Ishikawa (cell line): ENCODE measurements around the gene RPL35.

ENCODE experiments used
- CEBPB ChIP-seq: IDR thresholded peaks from 2 replicates; pipeline ENCODE4 v1.6.1; 2012
- CREB1 ChIP-seq: IDR thresholded peaks from 2 replicates; pipeline ENCODE4 v1.6.1; 2012; ENCODE audit warnings: low read depth
- EGR1 ChIP-seq: IDR thresholded peaks from 2 replicates; pipeline ENCODE4 v1.6.1; 2012
- EP300 ChIP-seq: IDR thresholded peaks from 2 replicates; pipeline ENCODE4 v1.6.1; 2012; ENCODE audit warnings: borderline replicate concordance
- FOXM1 ChIP-seq: IDR thresholded peaks from 2 replicates; pipeline ENCODE4 v1.6.1; 2012; ENCODE audit warnings: low read depth, borderline replicate concordance
- NFIC ChIP-seq: IDR thresholded peaks from 2 replicates; pipeline ENCODE4 v1.6.1; 2012
- RAD21 ChIP-seq: IDR thresholded peaks from 2 replicates; pipeline ENCODE4 v1.6.1; 2012; ENCODE audit warnings: low read depth
- TAF1 ChIP-seq: IDR thresholded peaks from 2 replicates; pipeline ENCODE4 v1.6.1; 2012; ENCODE audit warnings: low read depth, mild to moderate bottlenecking
- TCF12 ChIP-seq: IDR thresholded peaks from 2 replicates; pipeline ENCODE4 v1.6.1; 2012; ENCODE audit warnings: low read depth
- TEAD4 ChIP-seq: IDR thresholded peaks from 2 replicates; pipeline ENCODE4 v1.6.1; 2012
- YY1 ChIP-seq: IDR thresholded peaks from 2 replicates; pipeline ENCODE4 v1.6.1; 2012; ENCODE audit warnings: low read depth
- ZBTB7A ChIP-seq: IDR thresholded peaks from 2 replicates; pipeline ENCODE4 v1.6.1; 2012; ENCODE audit warnings: low read depth
- TF ChIP-seq, protein P1 (sequence below): IDR thresholded peaks from 2 replicates; pipeline ENCODE4 v1.6.1; 2012; ENCODE audit warnings: low read depth, mild to moderate bottlenecking
- TF ChIP-seq, protein P2 (sequence below): IDR thresholded peaks from 2 replicates; pipeline ENCODE4 v1.6.1; 2012
- TF ChIP-seq, protein P3 (sequence below): IDR thresholded peaks from 2 replicates; pipeline ENCODE4 v1.6.1; 2012

RPL35 gene

DNA sequence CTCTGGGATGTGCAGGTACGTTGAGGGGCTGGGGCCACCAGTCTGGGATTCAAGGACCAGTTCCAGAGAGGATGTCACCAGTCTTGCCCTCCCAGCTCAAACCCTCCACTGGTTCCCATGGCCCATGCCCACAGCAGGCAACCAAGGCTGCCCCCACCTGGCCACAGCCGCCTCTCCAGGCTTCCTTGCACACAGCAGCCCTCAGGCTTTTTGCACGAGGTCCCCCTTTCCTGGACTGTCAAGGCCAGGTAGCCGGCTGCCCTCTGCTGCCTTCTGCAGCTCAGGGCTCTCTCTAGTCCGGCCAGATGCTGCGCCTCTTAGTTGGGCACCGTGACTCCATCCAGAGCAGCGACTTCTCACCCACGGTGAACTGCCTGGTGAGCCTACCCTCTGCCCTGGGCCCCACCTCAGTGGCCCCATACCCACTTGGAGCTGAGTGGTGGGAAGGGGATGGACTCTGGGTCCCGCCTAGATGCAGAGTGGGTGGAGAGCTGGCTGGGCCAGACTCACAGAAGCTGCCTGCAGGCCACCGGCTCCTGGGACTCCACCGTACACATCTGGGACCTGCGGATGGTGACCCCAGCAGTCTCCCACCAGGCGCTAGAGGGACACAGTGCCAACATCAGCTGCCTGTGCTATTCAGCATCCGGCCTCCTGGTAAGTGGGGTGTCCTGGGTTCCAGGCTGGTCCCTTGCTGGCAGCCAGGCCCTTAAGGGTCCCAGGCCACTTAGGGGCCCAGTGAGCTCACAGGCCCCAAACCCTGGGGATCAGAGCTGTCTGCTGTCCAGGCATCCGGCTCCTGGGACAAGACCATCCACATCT lies 5.6 kb downstream of the RPL35 start:
- TF ChIP-seq EP300: peak; percentile 26; the same call in 1 of the 2 replicates
- TF ChIP-seq YY1: no peak
- peak; percentile 33; the same call in 1 of the 2 replicates for TF ChIP-seq RAD21

DNA sequence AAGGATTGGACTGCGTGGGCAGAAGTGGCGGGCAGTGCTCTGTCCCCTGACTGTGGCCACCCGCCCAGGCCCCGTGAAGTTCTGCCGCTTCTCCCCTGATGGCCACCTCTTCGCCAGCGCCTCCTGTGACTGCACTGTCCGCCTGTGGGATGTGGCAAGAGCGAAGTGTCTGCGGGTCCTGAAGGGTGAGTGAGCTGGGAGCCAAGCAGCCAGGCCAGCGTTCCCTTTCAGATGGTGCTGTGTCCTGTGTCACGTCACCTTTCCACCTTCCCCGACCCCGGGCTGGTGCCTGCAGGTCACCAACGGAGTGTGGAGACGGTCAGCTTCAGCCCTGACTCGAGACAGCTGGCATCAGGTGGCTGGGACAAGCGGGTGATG lies 6.2 kb downstream of the RPL35 start:
- TF ChIP-seq TCF12 (no peak), NFIC (no peak), EGR1 (no peak)
- TF ChIP-seq, protein P1, sequence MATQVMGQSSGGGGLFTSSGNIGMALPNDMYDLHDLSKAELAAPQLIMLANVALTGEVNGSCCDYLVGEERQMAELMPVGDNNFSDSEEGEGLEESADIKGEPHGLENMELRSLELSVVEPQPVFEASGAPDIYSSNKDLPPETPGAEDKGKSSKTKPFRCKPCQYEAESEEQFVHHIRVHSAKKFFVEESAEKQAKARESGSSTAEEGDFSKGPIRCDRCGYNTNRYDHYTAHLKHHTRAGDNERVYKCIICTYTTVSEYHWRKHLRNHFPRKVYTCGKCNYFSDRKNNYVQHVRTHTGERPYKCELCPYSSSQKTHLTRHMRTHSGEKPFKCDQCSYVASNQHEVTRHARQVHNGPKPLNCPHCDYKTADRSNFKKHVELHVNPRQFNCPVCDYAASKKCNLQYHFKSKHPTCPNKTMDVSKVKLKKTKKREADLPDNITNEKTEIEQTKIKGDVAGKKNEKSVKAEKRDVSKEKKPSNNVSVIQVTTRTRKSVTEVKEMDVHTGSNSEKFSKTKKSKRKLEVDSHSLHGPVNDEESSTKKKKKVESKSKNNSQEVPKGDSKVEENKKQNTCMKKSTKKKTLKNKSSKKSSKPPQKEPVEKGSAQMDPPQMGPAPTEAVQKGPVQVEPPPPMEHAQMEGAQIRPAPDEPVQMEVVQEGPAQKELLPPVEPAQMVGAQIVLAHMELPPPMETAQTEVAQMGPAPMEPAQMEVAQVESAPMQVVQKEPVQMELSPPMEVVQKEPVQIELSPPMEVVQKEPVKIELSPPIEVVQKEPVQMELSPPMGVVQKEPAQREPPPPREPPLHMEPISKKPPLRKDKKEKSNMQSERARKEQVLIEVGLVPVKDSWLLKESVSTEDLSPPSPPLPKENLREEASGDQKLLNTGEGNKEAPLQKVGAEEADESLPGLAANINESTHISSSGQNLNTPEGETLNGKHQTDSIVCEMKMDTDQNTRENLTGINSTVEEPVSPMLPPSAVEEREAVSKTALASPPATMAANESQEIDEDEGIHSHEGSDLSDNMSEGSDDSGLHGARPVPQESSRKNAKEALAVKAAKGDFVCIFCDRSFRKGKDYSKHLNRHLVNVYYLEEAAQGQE: no peak

DNA sequence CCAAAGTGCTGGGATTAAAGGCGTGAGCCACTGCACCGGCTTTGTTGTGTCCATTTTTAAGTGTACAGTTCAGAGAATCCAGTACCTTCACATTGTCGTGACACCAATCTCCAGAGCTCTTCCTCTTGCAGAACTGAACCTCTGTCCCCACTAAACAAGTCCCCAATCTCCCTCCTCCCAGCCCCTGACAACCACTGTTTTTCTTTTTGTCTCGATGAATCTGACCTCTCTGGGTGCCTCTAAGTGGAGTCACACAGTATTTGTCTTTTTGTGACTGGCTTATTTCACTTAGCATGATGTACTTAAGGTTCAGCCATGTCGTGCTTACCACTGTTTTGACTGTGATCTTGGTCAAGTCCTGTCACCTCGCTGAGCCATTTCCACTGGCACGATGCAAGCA lies 6.9 kb downstream of the RPL35 start:
- no peak for TF ChIP-seq FOXM1

DNA sequence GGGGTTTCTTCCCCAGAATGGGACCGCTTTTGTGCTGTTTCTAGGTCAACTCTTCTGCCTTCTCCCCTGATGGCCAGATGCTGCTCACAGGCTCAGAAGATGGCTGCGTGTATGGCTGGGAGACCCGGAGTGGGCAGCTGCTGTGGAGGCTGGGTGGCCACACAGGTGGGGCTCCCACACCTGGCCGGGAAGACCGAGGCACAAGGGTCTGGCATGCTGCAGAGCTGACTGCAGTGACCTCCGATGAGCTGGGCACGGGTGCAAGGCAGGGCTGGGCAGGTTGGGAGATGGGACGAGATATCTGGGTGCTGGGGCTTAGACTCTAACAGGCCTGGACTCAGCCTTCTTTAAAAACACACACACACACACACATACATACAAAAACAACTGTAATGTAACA lies 7.6 kb downstream of the RPL35 start:
- TF ChIP-seq, protein P2, sequence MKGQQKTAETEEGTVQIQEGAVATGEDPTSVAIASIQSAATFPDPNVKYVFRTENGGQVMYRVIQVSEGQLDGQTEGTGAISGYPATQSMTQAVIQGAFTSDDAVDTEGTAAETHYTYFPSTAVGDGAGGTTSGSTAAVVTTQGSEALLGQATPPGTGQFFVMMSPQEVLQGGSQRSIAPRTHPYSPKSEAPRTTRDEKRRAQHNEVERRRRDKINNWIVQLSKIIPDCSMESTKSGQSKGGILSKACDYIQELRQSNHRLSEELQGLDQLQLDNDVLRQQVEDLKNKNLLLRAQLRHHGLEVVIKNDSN: no peak
- no peak for TF ChIP-seq TCF12
- TF ChIP-seq, protein P1: no peak
- TF ChIP-seq FOXM1: no peak
- no peak for TF ChIP-seq EP300
- TF ChIP-seq, protein P3, sequence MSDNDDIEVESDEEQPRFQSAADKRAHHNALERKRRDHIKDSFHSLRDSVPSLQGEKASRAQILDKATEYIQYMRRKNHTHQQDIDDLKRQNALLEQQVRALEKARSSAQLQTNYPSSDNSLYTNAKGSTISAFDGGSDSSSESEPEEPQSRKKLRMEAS: no peak

DNA sequence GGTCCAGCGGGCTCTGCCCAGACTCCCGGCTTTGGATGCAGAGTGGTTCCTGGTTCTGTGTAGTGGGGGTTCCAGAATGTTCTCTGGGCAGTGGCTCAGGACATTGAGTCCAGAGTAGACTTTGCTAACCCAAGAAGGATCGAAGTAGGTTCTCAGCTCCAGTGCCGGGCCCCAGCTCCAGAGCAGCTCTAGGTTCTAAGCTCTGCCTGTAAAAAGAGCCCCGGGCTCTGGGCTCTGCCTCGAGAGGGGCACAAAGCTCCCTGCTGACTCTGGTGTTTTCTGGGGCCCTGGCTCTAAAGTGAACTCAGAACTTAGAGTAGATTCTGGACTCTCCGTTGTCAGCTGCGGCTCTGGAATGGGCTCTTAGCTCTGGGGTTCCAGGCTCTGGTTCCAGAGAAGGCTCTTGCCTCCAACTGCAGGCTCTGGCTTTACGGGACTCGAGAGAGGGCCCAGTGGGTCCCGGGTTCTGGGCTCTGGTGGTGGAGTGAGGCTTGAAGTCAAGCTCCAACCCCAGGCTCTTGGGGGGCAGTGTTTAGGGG lies 8.1 kb downstream of the RPL35 start:
- TF ChIP-seq TAF1 (no peak), YY1 (no peak), TEAD4 (no peak), FOXM1 (no peak), NFIC (no peak), RAD21 (no peak), EGR1 (no peak), TCF12 (no peak), CEBPB (no peak), ZBTB7A (no peak), CREB1 (no peak), EP300 (no peak)
- TF ChIP-seq, protein P2: no peak
- TF ChIP-seq, protein P1: no peak
- TF ChIP-seq, protein P3: no peak
